HG03039 (cell line): ENCODE data around the gene FLVCR1.
"Not testable (repeated sequence)": the region's sequence is repeated elsewhere in the genome, so short reads cannot be mapped to it uniquely, and the experiment has no call there.

Experiments
- ATAC-seq: cut with Tn5 transposase; IDR thresholded peaks from one replicate; pipeline ENCODE4 v1.9.1; 2021; ENCODE audit warnings: mild to moderate bottlenecking, moderate library complexity; ENCODE audit not compliant: unreplicated experiment

FLVCR1 gene

GRCh38 chr1:212857992-212858460 is at the start of gene FLVCR1:
Gene FLVCR1, plus strand, starts transcription at chr1:212858275. Its CDS starts 178 bp downstream, at chr1:212858453.
- peak; percentile 97 for ATAC-seq

DNA sequence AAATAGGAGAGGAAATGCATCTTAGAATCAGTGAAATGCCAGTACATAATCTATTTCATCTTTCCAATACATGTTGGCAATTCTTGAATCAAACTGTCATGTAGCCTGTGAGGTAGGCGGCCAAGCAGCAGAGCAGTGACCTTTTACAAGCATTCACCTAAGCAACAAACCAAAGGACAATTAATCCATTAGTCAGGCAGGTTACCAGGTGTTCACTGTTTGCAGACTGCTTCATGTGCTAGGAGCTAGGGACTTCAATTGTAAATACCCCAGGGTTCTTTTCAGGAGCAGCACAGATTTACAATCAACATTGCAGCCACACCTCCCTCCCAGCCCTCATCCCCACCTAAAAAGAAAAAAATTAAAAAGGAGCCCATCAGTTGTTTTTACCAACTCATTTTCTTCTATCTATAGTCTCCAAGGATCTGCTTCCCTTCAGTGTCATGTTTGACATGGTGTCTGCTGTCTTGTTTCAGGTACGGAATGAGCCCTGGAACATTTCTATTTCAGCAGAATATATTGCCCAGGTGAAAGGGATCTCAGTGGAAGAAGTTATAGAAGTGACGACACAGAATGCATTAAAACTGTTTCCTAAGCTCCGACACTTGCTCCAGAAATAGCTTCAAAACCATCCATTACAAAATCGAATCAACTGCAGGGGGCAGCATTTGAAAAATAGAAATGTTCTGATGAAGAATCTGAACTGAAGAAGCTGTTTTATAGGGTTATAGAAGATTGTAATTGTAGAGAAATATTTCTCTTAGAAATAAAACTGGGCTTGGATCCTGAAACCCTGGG is 43.3 kb upstream of the FLVCR1 start:
- ATAC-seq, result no peak

DNA sequence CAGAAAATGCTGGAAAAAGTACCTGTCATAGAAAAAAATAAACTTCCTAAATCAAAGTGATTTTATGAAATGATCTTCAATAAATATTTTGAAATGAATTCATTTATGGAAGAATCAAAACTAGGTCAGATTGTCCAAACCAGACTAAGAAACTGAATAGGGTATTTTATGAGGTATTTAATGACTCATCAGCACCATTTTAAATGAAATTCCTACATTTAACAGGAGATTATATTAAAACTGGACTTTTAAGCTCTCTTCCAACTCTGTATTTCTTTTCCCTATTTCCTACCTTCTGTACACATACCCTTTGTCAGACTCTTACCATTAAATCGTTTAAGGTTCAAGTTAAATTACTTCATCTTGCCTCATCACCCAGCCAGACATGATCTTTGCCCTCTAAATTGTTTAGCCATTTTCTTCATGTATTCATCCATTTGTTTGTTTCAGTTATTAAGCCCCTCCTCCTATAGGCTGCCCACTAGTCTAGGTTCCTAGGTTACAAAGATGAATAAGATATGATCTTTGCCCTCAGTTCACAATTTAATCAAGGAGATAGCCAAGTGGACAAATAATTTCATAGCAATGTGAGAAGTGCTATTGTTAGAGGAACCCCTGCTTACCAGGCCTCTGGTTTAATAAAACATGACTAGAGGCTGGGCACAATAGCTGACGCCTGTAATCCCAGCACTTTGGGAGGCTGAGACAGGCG is 41.4 kb upstream of the FLVCR1 start:
- ATAC-seq, result no peak

DNA sequence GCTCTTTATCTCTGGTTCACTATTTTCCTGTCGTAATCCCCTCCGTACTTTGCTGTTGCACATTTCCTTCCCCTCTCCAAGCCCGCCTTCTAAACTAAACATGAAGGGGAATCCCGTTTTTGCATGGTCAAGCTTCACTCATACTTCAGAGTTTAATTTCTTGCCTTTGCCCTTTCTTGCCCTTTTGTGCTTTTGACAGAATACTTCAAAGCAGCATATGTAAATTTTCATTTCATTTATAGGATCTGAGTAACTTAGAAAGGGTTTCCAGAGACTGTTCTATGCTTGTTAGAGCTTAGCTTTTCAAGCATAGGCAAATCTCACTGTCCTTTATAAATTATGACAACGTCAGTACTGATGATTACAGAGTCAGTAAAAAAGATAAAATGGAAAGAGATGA is 38.3 kb upstream of the FLVCR1 start:
- ATAC-seq, result no peak

DNA sequence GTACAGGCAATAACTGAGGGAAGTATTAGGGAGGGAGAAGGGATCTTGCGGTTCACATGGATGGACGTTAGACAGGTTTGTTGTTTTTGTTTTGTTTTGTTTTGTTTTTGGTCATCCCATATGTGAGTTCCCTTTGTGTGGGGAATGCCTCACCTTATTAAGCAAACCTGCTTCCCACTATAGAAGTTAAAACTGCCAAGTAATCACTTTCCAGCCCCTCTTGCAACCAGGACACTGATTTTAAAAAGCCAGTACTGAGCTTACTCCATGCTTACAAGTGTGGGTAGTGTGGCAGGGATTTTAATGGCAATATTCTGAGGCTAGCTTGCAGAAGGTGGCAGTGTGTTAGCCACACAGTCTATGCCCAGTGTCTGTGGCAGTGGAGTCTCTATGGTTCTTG is 37.1 kb upstream of the FLVCR1 start:
- no peak for ATAC-seq

GRCh38 chr1:212822956-212823355 is 35.1 kb upstream of the FLVCR1 start:
- ATAC-seq, result no peak

GRCh38 chr1:212824201-212824600 is 33.9 kb upstream of the FLVCR1 start:
- no peak for ATAC-seq

- no peak for ATAC-seq
These were observed 32.1 kb upstream of the FLVCR1 start for GRCh38 chr1:212825798-212826452.

- no peak for ATAC-seq
These were observed 30.8 kb upstream of the FLVCR1 start for GRCh38 chr1:212827171-212827776.

DNA sequence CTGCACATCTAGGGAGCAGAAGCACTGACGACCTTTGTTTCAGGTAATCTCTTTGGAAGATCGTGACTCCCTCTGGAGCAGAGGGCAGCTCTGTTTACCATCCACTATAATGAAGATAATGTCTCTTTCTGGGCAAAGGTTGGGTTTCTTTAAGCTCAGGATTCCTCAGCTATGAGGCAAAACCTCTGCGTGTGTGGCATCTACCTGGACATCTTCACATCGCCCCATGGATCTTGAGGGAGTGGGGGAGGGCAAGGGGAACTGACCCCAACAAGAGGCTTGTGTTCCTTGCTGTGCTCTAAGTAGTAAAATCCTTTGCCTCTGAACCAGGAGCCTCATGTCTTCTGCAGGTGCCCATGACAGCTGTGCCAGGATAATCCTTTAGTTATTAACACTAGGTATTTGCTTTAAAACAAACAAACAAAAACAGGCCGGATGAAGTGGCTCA is 30.2 kb upstream of the FLVCR1 start:
- no peak for ATAC-seq

GRCh38 chr1:212828395-212828794 is 29.7 kb upstream of the FLVCR1 start:
- ATAC-seq, result no peak

GRCh38 chr1:212833211-212834207 is 24.6 kb upstream of the FLVCR1 start:
- peak; percentile 72 for ATAC-seq

GRCh38 chr1:212838145-212838544 is 19.9 kb upstream of the FLVCR1 start:
- no peak for ATAC-seq

DNA sequence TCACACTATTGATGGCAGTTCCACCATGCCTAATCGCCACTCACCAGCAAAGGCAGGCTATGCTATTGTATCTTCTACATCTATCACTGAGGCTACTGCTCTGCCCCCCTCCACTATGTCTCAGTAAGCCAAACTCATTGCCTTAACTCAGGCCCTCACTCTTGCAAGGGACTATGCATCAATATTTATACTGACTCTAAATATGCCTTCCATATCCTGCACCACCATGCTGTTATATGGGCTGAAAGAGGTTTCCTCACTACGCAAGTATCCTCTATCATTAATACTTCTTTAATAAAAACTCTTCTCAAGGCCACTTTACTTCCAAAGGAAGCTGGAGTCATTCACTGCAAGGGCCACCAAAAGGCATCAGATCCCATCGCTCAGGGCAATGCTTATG is 13.6 kb upstream of the FLVCR1 start:
- not testable (repeated sequence) for ATAC-seq

DNA sequence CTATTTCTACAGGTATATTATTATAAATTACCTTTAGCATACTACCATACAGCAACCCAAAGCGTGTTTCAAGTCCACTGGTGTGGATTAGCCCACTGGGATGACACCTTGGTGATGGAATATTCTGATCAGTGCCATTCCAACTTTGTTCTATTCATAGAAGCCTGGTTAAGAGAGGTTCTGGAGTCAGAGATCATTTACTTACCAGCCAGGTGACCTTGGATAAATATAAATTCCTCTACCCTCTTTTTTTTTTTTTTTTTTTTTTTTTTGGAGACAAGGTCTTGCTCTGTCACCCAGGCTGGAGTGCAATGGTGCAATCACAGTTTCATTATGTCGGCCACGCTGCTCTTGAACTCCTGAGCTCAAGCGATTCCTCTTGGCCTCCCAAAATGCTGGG is 10.5 kb upstream of the FLVCR1 start, which contains the start of gene SPATA45:
SPATA45 (minus strand) TSS at position 101 of the 400 bp plus-strand sequence. CDS start 11,500 bp downstream, outside the sequence.
- no peak for ATAC-seq

DNA sequence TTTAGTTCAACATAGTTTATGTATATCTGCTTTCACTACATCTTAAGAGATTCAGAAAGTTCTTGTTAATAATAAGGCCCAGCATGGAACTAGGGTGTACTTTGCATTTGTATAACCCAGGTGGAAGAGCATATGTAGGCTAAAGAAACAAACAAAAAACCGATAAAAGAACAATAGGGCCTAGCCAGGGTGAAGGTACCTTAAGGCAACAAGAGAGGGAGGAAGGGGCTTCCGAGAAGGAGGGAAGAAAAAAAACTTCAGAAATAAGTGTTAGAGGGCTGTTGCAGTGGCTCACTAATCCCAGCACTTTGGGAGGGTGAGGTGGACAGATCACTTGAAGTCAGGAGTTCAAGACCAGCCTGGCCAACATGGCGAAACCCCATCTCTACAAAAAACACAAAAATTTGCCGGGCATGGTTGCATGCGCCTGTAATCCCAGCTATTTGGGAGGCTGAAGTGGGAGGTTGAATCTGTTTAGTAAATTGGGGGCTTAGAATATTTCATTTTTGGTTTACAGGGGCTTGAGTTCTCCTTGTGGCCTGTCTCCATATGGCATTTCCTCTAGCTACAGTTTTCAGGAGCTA is 5.9 kb upstream of the FLVCR1 start:
- ATAC-seq, result no peak

- ATAC-seq, result no peak
These were observed 4.4 kb upstream of the FLVCR1 start for GRCh38 chr1:212853658-212854057.

GRCh38 chr1:212856755-212857154 is 1.3 kb upstream of the FLVCR1 start:
- ATAC-seq, result no peak
